HL-60/S4 treated with phorbol 12-myristate 13-acetate at 8.2 ng/mL for 4 days and 3 days (cell line): ENCODE measurements around the gene CMTM5.
"Not testable (repeated sequence)": the region's sequence is repeated elsewhere in the genome, so short reads cannot be mapped to it uniquely, and the experiment has no call there.

Source experiments
- in situ Hi-C: fragments of 300-500 bp; cut with MboI; formaldehyde crosslinking; loops from 2 replicates; pipeline ENCODE4 v1.15.0; 2022; ENCODE audit warnings: low sequenced_read_pairs

Gene CMTM5

GRCh38 chr14:23396126-23396525 lies 19.3 kb downstream of the CMTM5 start:
- in situ Hi-C loops: no loop called here

- in situ Hi-C loops: no loop called here
Observed at GRCh38 chr14:23396781-23397407, 20.0 kb downstream of the CMTM5 start.

DNA sequence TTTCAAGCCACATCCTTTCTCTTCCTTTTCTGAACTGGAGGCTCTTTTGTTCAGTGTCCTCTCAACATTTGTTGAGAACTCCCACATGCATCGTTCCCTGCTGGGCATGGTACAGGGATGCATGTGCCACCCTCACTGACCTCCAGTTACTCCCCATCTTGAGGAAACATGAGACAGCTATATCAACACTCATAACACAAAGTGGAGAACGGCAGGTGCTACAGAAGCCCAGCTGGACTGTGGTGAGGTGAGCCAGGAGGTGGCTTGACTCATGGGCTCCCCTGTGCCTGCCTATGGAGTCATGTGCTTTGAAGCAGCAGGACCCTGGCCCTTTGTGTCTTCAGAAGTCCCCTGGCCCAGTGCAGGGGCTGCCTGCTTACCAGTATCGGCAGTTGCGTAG lies 21.5 kb downstream of the CMTM5 start:
- in situ Hi-C loops: no loop called here

- in situ Hi-C loops: no loop called here
Observed at GRCh38 chr14:23399136-23399535, 22.3 kb downstream of the CMTM5 start.

DNA sequence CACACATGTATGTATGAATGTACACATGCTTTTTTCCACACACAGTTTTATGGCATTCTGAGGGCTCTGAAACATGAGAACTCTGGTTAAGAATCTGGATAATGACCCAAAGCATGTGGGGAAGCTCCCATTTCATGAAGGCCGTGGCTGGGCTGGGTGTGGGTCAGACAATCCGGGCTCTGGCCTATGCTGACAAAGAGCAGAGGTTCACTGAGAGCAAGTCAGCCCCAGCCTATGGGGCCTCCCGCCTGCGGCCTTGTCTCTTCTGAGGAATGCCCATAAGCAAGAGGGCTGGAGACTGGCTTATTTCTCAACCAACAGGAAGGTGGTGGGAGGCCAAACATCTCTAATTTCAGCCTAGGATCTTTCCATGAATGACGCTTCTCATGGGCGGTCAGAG lies 22.7 kb downstream of the CMTM5 start:
- in situ Hi-C loops: no loop called here

- in situ Hi-C loops: not testable (repeated sequence)
Observed at GRCh38 chr14:23400496-23401149, 23.8 kb downstream of the CMTM5 start.

GRCh38 chr14:23401291-23401690 lies 24.4 kb downstream of the CMTM5 start:
- in situ Hi-C loops: no loop called here

DNA sequence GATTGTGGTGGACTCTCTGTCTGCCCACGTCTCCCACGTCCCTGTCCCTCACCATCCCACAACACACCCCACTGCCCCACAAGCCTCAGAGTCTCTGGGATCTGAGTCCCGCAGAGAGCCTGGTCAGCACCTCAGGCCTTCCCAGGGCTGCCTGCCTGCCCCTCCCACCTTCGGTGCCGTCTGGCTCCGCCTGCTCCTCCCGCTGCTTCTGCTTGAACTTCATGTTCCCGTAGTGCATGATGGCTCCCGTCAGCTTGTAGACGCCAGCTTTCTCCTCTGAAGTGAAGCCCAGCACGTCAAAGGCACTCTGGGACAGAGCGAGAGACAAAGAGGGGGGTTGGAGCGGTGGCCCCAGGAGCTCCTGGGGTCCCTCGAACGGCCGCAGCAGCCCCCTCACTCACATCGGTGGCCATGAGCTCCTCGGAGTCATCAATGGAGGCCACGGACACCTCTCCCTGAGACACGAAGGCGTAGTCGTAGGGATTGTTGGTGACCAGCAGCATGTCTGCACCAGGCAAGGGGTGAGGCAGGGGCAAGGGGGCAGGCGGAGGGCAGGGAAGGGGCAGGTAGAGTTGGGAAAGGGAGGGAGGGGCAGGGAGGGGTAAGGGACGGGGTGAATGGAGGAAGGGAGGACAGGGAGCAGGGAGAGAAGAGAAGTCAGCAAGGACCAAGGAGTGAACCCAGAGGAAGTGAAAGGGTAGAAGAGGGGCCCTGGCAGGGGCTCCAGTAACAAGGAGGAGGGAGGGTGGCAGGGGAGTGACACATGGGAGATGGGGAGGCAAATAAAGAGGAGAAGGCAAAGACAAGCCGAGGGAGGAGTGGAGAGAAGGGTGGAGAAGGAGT lies 25.7 kb downstream of the CMTM5 start:
- in situ Hi-C loops: no loop called here

DNA sequence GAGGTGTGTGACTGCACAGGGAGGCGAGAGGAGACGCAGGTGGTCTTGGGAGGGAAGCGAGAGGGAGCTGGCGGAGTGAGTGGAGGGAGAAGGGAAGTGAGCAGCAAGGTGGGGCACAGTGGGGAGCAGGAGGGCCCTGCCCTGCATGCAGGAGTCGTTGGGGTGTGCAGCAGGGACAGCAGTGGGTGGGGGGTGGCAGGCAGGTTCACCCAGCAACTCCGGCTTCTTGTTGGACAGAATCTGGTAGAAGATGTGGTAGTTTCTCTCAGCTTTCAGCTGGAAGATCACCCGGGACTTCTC lies 26.2 kb downstream of the CMTM5 start:
- in situ Hi-C loops: no loop called here

DNA sequence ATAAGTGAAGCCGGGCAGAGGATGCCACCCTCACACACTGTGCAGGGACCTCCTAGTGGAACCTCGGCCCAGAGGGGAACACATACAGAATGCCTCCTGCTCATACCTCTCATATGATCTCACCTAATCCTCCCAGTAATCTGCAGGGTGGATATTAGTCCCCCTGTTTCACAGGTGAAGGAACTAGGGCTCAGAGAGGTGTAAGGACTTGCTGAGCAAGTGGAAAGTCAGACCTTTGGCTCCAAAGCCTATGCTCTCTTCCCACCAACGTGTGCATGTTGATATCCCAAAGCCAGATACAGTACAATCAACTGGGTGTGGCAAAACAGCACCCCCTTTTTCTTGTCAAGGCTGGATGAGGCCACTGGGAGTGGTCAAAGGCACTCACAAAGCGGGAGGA lies 27.1 kb downstream of the CMTM5 start:
- in situ Hi-C loops: no loop called here

GRCh38 chr14:23404331-23404900 lies 27.6 kb downstream of the CMTM5 start:
- in situ Hi-C loops: no loop called here

- in situ Hi-C loops: no loop called here
Observed at GRCh38 chr14:23405096-23405495, 28.2 kb downstream of the CMTM5 start.

GRCh38 chr14:23405516-23406025 lies 28.7 kb downstream of the CMTM5 start:
- in situ Hi-C loops: no loop called here

- in situ Hi-C loops: no loop called here
Observed at GRCh38 chr14:23406244-23406643, 29.4 kb downstream of the CMTM5 start.

- in situ Hi-C loops: no loop called here
Observed at GRCh38 chr14:23406725-23407355, 30.0 kb downstream of the CMTM5 start.

DNA sequence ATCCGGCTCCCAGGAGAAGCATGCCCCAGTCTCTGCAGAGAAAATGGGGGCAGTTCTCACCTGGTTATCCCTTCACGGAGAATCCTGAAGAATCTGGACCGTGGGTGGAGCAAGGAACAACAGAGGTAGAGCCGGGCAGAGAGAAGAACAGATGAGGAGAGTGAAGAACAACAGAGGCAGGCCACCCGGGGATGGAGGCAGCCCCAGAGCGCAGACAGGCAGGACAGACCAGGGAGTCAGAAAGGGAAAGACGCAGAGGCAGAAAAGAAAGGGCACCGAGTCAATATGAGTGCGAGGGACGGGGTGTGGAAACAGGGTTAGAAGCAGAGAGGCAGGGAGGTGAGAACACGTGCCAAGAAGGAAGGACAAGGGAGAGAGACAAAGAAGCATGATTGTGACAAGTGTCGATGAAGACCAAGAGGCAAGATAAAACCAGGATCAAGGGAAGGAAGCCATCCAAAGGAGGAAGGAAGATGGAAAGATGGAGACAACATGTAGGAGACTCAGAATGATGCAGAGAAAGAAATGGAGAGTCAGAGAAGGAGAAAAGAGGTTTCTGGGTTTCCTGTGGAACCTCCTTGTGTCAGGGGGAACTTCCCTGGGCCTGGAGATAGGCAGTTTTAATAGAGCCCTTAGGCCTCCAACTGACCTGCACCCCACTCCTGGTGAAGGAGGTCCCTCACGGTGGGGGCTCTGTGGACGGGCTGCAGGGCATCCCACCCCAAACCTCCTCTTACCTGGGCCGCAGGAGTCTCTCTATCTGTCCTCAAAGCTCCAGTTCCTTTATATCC lies 30.9 kb downstream of the CMTM5 start, which contains the start of gene MYH6:
Gene MYH6 (minus strand): TSS at position 758 of the 791 bp plus-strand sequence. CDS start 1,050 bp downstream, outside the sequence.
- in situ Hi-C loops: no loop called here

- in situ Hi-C loops: no loop called here
Observed at GRCh38 chr14:23408307-23408630, 31.4 kb downstream of the CMTM5 start.

DNA sequence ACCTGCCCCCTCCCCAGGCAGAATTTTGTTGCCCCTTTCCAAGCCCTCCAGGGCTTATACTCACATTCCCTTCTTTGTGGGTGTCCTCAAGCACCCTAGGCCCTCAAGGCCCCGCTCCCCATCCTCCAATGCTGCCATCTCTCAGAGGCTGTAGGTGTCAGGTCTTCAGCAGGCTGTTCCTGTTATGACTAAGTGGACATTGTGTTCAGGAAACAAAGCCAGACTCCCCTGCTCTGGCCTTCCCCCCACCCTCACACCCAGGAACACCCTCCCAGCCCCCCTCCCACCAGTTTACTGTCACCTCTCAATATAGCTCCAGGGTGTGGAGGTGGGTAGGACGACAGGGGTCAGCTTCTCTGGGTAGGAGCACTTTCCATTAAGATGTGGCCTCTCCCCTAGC lies 32.6 kb downstream of the CMTM5 start:
- in situ Hi-C loops: no loop called here

GRCh38 chr14:23409966-23410635 lies 33.3 kb downstream of the CMTM5 start:
- in situ Hi-C loops: no loop called here
